Measurements from ENCODE around the gene NPR1.
"Not testable (repeated sequence)": the region's sequence is repeated elsewhere in the genome, so short reads cannot be mapped to it uniquely, and the experiment has no call there.

NPR1 gene

GRCh38 chr1:153682730-153683129 is 4.2 kb downstream of the NPR1 start:
- DNase-seq = no peak

GRCh38 chr1:153683854-153684253 is 5.4 kb downstream of the NPR1 start:
- DNase-seq = no peak

- no peak for DNase-seq
Observed at GRCh38 chr1:153684892-153685291, 6.4 kb downstream of the NPR1 start.

GRCh38 chr1:153685544-153686340 is 7.3 kb downstream of the NPR1 start:
- DNase-seq = no peak

GRCh38 chr1:153687346-153688125 is 9.0 kb downstream of the NPR1 start:
- no peak for DNase-seq

- DNase-seq = no peak
Observed at GRCh38 chr1:153688276-153688675, 9.8 kb downstream of the NPR1 start.

- no peak for DNase-seq
Observed at GRCh38 chr1:153688736-153689328, 10.3 kb downstream of the NPR1 start.

- DNase-seq = no peak
Observed at GRCh38 chr1:153693466-153693865, 15.0 kb downstream of the NPR1 start.

- no peak for DNase-seq
Observed at GRCh38 chr1:153696741-153697140, 18.3 kb downstream of the NPR1 start.

GRCh38 chr1:153697191-153698019 is 18.9 kb downstream of the NPR1 start:
- no peak for DNase-seq

GRCh38 chr1:153698020-153698922 is 19.8 kb downstream of the NPR1 start:
- no peak for DNase-seq

GRCh38 chr1:153698923-153699714 is 20.6 kb downstream of the NPR1 start:
- no peak for DNase-seq

- DNase-seq = no peak
Observed at GRCh38 chr1:153699768-153700167, 21.3 kb downstream of the NPR1 start.

GRCh38 chr1:153705484-153705883 is 27.0 kb downstream of the NPR1 start:
- DNase-seq = no peak

GRCh38 chr1:153711026-153711425 is 32.5 kb downstream of the NPR1 start:
- DNase-seq = no peak

GRCh38 chr1:153716211-153716610 is 37.7 kb downstream of the NPR1 start:
- not testable (repeated sequence) for DNase-seq

GRCh38 chr1:153717330-153717729 is 38.8 kb downstream of the NPR1 start:
- DNase-seq = no peak

GRCh38 chr1:153723687-153724086 is 45.2 kb downstream of the NPR1 start:
- no peak for DNase-seq

- DNase-seq = not testable (repeated sequence)
Observed at GRCh38 chr1:153724634-153725033, 46.1 kb downstream of the NPR1 start.

- peak; percentile 99 for DNase-seq
Observed at GRCh38 chr1:153727463-153728304, 49.2 kb downstream of the NPR1 start, which contains the start of gene INTS3. TSS of gene INTS3 (plus strand) at chr1:153728050. CDS start at chr1:153728635, 585 bp downstream.

All from effector CD4-positive, alpha-beta T cell (primary cell).